ENCODE results near the gene OR13J1. TPM values are rescaled to one million over a fixed set of nuclear protein-coding genes. Genes with fewer than 3 reads are reported as not detected.

OR13J1 gene
- total RNA-seq, 1 donor from 2014 or later = not detected

DNA sequence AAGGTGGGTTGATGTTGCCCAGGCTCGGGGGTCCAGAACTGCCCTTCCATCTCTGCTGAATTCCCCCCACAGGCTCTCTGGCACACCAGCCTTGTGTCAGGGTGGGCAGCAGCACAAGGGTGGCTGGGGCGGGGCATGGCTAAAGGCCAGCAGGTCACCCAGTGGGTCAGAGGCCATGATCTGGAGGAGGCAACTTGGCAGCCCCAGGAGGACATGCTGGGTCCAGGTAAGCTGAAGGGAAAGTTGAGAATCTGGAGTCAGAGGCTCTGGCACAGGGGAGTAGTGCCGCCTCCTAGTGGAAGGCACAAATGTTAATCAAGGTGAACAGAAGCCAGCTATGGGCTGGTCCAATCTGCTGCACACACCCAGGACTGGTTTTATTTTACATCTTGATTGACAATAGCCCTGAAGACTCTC, 35.0 kb downstream of the OR13J1 start:
- Mint-ChIP-seq H3K9me3 (no peaks in the 10 kb centered on the region), H3K36me3 (ENCODE audit: low read depth) (no peaks in the 10 kb centered on the region), H3K27me3 (no peaks in the 10 kb centered on the region), H3K27ac (no peak overlapping the region), H3K4me1 (peaks cover 35% of the 10 kb centered on the region), H3K4me3 (no peak overlapping the region)
- DNase-seq (no peak), ATAC-seq (ENCODE audit: low read depth) (no peak)
- CTCF ChIA-PET = interaction anchor here (0.7 to 6.0 kb wide), 4 partner anchors 9 to 101 kb away, joined by 3 to 28 read pairs (median 6); no protein-coding TSS in a partner anchor
- intact Hi-C loops (cut with micrococcal nuclease) = no loop called here
- POLR2A ChIA-PET = no interaction called here
- TF ChIP-seq, protein P1, sequence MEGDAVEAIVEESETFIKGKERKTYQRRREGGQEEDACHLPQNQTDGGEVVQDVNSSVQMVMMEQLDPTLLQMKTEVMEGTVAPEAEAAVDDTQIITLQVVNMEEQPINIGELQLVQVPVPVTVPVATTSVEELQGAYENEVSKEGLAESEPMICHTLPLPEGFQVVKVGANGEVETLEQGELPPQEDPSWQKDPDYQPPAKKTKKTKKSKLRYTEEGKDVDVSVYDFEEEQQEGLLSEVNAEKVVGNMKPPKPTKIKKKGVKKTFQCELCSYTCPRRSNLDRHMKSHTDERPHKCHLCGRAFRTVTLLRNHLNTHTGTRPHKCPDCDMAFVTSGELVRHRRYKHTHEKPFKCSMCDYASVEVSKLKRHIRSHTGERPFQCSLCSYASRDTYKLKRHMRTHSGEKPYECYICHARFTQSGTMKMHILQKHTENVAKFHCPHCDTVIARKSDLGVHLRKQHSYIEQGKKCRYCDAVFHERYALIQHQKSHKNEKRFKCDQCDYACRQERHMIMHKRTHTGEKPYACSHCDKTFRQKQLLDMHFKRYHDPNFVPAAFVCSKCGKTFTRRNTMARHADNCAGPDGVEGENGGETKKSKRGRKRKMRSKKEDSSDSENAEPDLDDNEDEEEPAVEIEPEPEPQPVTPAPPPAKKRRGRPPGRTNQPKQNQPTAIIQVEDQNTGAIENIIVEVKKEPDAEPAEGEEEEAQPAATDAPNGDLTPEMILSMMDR (IDR thresholded peaks at IDR 0.05) = no peak

DNA sequence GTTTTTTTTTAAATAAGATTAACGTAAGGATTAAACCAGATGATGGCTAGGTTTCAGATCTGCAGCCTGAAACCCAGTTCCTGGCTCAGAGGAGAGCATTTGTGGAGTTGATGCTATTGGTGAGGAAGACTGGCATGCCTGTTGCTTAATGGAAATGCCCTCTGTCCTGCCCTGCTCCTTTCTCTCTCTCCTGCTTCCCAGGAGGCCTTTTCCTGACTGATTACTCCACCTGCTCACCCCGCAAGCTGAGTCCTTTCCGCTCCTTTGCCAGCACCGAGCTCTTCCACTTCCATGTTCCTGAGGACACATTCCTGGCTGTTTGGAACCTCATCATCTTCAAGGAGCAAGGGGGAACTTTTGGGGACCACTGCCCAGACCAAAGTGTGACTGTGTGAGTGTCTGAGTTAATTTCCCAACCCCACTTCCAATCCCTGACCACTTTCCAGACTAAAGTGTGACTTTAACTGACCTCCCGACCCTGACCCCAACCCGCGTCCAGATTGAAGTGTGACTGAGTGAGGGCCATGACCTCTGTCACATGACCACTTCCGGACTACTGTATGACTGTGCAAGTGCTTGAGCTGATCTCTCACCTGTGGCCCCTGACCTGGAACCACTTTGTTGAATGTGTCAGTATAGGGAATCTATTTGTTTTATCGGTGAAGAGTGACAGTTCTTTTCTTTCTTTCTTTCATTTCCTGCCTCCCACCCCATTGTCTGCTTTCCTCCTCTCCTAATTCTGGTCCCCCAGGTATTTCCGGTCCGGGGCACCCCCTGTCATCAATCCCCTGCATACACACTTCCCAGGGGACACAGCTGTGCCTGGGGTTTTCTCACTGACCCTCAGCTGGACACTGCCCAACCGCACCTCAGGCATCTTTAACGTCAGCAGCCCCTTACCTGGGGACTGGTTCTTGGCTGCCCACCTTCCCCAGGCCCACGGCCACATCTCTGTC, 35.7 kb downstream of the OR13J1 start:
- DNase-seq (no peak), ATAC-seq (ENCODE audit: low read depth) (no peak)
- no peaks in the 10 kb centered on the region for H3K27me3 Mint-ChIP-seq
- peak overlapping the region; percentile 33 for H3K4me3 Mint-ChIP-seq
- ChIA-PET CTCF (interaction anchor here (0.7 to 6.0 kb wide), 6 partner anchors 8 to 48 kb away, joined by 3 to 28 read pairs (median 4); no protein-coding TSS in a partner anchor), POLR2A (interaction anchor here (1.3 to 1.6 kb wide), 2 partner anchors 20 to 102 kb away, joined by 4 to 11 read pairs; partner anchors contain the start of genes CREB3 and HINT2)
- peaks cover 35% of the 10 kb centered on the region for H3K4me1 Mint-ChIP-seq
- no peaks in the 10 kb centered on the region for H3K36me3 Mint-ChIP-seq (ENCODE audit: low read depth)
- intact Hi-C loops (cut with micrococcal nuclease) = no loop called here
- no peaks in the 10 kb centered on the region for H3K9me3 Mint-ChIP-seq
- TF ChIP-seq, protein P1 (IDR thresholded peaks at IDR 0.05) = no peak
- peak overlapping the region; percentile 38 for H3K27ac Mint-ChIP-seq

DNA sequence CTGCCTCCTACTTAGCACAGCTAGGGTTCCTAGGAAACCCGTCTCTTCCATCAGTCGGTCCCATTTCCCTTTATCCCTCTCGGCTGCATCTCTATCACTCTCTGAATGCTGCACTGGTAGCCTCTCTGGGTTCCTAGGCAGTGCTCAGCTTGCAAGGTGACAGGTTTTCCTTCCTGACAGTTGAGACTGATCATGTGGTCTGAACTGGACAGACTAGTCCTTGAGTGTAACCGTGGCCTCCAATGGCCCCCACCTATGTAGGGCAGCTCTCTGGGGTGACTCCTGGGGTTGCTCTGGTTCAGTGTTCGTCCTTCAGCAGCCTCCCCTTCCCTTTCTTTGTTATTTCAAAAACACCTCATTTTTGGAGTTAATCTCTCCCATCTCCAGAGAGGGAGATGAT, 37.4 kb downstream of the OR13J1 start:
- no peak overlapping the region for H3K27ac Mint-ChIP-seq
- TF ChIP-seq, protein P1 (IDR thresholded peaks at IDR 0.05) = no peak
- intact Hi-C loops (cut with micrococcal nuclease) = no loop called here
- ChIA-PET CTCF (interaction anchor here (1.1 to 2.3 kb wide), 2 partner anchors 43 to 50 kb away, joined by 4 to 6 read pairs; no protein-coding TSS in a partner anchor), POLR2A (interaction anchor here (1.6 kb wide), 1 partner anchor 18 kb away, joined by 11 read pairs; the partner anchor contains the start of gene HINT2)
- peaks cover 44% of the 10 kb centered on the region for H3K4me1 Mint-ChIP-seq
- ATAC-seq (ENCODE audit: low read depth) (no peak), DNase-seq (no peak)
- H3K36me3 Mint-ChIP-seq (ENCODE audit: low read depth) = peaks cover 4% of the 10 kb centered on the region
- no peaks in the 10 kb centered on the region for H3K27me3 Mint-ChIP-seq
- no peak overlapping the region for H3K4me3 Mint-ChIP-seq
- no peaks in the 10 kb centered on the region for H3K9me3 Mint-ChIP-seq

DNA sequence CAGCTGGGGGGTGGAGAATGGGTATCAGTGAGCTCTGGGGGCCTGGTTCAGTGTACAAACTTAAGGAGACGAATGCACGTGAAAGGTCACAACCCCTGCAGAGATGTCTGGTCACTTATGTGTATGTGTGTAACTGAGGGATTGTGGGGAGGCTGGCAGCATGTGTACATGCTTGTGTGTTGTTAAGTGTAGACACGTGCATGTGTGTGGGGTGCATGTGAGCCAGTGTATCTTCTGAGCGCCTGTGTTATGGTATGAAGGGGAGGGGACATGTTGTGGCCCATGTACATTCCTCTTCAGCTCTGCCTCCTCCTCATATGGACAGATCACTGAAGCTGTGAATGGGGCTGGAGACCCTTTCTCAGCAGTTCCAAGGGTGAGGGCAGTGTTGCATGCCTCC, 39.2 kb downstream of the OR13J1 start:
- TF ChIP-seq, protein P1 (IDR thresholded peaks at IDR 0.05) = no peak
- ATAC-seq (ENCODE audit: low read depth) (no peak), DNase-seq (no peak)
- peak overlapping the region; percentile 20 for H3K4me3 Mint-ChIP-seq
- H3K27me3 Mint-ChIP-seq = no peaks in the 10 kb centered on the region
- no peaks in the 10 kb centered on the region for H3K9me3 Mint-ChIP-seq
- POLR2A ChIA-PET = interaction anchor here (1.1 kb wide), 1 partner anchor 18 kb away, joined by 4 read pairs; the partner anchor contains the start of gene SPAG8
- peaks cover 4% of the 10 kb centered on the region for H3K36me3 Mint-ChIP-seq (ENCODE audit: low read depth)
- intact Hi-C loops (cut with micrococcal nuclease) = no loop called here
- H3K4me1 Mint-ChIP-seq = peaks cover 46% of the 10 kb centered on the region
- H3K27ac Mint-ChIP-seq = no peak overlapping the region
- CTCF ChIA-PET = no interaction called here

DNA sequence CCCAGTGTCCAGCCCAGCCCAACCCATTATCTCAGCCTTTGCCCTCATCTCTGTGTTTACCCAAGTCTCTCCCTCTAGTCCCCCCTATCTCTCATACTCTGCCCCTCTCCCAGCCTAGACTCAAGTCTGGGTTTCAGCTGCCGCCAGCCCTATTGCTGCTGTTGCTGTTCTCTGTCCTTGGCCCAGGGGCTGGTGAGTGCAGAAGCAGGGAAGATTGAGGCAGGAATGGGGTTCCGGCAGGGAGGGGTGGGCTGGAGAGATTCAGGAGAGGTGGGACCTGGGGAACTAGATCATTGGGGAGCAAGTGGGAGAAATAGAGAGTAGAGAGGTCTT, 40.5 kb downstream of the OR13J1 start:
- no peaks in the 10 kb centered on the region for H3K27me3 Mint-ChIP-seq
- POLR2A ChIA-PET = interaction anchor here (1.3 kb wide), 1 partner anchor 10 kb away, joined by 4 read pairs; no protein-coding TSS in a partner anchor
- H3K4me1 Mint-ChIP-seq = peaks cover 39% of the 10 kb centered on the region
- peak overlapping the region; percentile 82 for H3K4me3 Mint-ChIP-seq
- H3K36me3 Mint-ChIP-seq (ENCODE audit: low read depth) = peaks cover 4% of the 10 kb centered on the region
- intact Hi-C loops (cut with micrococcal nuclease) = loop anchor here (1.0 to 5.0 kb wide), 5 partner anchors 14 to 712 kb away; partner anchors contain the start of genes ATOSB, CREB3, HINT2 and TLN1
- H3K27ac Mint-ChIP-seq = peak overlapping the region; percentile 75
- no peak for DNase-seq
- no peak for ATAC-seq (ENCODE audit: low read depth)
- TF ChIP-seq, protein P1 (IDR thresholded peaks at IDR 0.05) = no peak
- CTCF ChIA-PET = interaction anchor here (0.9 to 2.0 kb wide), 2 partner anchors 39 to 53 kb away, joined by 4 to 5 read pairs; no protein-coding TSS in a partner anchor
- no peaks in the 10 kb centered on the region for H3K9me3 Mint-ChIP-seq
